HEK293T (cell line): ENCODE data around the gene ACOT7.

Source experiments
- BHLHE40 ChIP-seq: fragments of 450-650 bp; IDR thresholded peaks from 2 replicates; pipeline ENCODE4 v1.6.1; 2016; ENCODE audit warnings: mild to moderate bottlenecking, moderate library complexity, borderline replicate concordance
- FOXA1 ChIP-seq: fragments of 450-650 bp; IDR thresholded peaks from 2 replicates; pipeline ENCODE4 v1.6.1; 2016; ENCODE audit warnings: mild to moderate bottlenecking
- FOXM1 ChIP-seq: fragments of 450-650 bp; IDR thresholded peaks from 2 replicates; pipeline ENCODE4 v1.6.1; 2017; ENCODE audit warnings: mild to moderate bottlenecking, borderline replicate concordance
- LEF1 ChIP-seq: fragments of 450-650 bp; IDR thresholded peaks from 2 replicates; pipeline ENCODE4 v1.6.1; 2017; ENCODE audit warnings: mild to moderate bottlenecking, borderline replicate concordance
- SUZ12 ChIP-seq: fragments of 450-650 bp; IDR thresholded peaks from 2 replicates; pipeline ENCODE4 v1.6.1; 2016; ENCODE audit warnings: mild to moderate bottlenecking
- TARDBP ChIP-seq: fragments of 450-650 bp; IDR thresholded peaks from 2 replicates; pipeline ENCODE4 v1.6.1; 2016

GRCh38 chr1:6269720-6270400, 123.7 kb downstream of the ACOT7 start:
- TF ChIP-seq SUZ12 (no peak), BHLHE40 (no peak), LEF1 (no peak), FOXA1 (no peak), FOXM1 (no peak), TARDBP (no peak)
